Myocyte (in vitro differentiated cells): Measurements from ENCODE around the gene CAMK2D. TPM values are rescaled to one million over a fixed set of nuclear protein-coding genes. Genes with fewer than 3 reads are reported as not detected.

Source experiments
- DNase-seq: peaks from one replicate; pipeline ENCODE4 v3.0.0-alpha.2; 2012; ENCODE audit warnings: low read depth
- total RNA-seq: library from RNA; depleted of rRNA; stranded (reverse); fragments of >200 nt; gene quantifications from 2 replicates; pipeline ENCODE4 v1.2.3, GENCODE V29; 2014

The CAMK2D gene
- total RNA-seq, 1 donor from 2014 or later: 306 TPM

DNA sequence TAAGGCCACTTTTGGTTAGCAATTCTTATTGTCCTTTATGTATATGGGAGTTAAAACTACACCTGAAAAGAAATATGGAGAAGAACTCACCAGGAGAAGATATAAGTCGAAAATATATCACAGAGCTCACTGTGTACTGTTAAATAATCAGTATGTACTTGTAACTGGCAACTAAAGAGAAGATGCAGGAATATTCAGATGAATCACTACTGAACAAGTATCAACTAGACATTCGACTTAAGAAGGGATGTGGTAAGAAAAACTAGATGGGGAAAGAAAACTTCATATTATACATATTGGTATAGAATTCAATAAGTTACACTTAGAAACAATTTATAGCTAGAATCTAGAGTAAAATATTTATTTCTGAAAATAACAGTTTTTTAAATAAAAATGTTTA lies 230.0 kb downstream of the CAMK2D start:
- no peak for DNase-seq

DNA sequence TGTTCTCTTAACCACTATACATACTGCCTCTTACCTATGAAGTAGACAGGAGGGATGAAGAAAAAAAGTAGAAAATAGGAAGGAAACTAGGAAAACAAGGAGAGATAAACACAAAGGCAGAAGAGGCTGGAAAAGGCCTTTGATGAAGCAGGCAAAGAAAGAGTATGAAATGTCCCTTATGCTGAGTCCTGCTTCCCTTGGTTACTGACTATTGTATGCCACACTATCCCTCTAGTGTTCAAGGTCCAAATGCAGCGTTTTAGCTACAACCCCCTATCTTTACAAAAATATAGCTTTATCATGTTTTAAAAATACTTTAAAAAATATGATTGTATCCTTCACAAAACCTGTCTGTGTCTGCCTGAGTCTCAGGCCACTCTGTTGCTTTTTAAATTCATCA lies 233.1 kb downstream of the CAMK2D start:
- no peak for DNase-seq

DNA sequence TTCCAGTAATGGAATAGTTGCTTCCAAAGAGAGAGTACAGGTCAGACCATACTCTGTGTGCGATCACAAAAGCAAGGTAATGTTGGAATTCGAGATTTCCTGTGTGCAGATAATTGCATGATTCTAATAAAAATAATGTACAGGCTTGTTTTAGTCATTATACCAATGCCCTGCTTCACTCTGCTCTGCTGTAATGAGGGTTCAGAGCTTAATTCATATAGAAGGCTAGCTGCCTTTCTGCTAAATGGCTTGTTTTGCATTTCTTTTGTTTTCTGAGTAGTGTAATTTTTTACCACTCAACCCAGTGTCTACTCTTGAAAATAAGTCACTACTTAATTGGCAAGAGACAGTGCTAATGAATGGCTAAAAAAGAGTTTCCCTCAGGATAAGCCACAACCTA lies 236.0 kb downstream of the CAMK2D start:
- no peak for DNase-seq

DNA sequence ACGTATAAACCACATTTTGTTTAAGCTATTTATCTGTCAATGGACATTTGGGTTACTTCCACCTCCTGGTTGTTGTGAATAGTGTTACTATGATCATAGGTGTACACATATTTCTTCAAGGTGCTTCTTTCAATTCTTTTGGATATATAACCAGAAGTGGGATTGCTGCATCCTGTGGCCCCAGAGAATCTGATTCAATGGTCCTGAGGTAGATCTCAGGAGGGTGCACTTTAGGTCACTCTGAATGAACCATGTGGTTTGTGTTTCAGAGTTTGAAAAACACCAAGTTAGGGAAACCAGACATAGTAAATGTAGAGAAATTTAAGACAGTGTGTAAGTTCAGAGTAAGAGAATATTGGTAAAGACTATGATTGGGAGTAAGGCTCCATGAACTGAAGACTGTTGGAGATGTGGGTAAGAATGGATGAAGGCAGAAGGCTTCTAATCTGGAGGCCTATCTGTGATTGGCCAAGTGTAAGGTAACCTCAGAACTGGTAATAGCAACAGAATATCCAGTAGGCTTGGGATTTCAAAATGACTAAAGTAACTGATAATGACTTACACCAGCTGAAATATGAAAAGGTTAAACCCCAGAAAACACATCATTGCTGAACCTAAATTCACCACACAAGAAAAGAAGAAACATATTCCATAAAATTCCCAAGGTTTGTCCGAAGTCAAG lies 236.9 kb downstream of the CAMK2D start:
- no peak for DNase-seq

DNA sequence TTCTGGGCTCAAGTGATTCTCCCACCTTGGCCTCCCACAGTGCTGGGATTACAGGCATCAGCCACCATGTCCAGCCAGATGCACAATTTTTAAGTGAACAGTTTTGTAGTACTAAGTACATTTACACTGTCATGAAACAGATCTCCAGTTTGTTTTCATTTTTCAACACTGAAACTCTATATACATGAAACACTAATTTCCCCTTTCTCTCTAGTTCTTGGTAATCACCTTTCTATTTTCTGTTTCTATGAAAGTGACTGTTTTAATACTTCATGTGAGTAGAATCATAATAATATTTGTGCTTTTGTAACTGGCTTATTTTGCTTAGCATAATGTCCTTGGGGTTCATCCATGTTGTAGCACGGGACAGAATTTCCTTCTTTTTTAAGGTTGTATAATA lies 237.4 kb downstream of the CAMK2D start:
- no peak for DNase-seq

DNA sequence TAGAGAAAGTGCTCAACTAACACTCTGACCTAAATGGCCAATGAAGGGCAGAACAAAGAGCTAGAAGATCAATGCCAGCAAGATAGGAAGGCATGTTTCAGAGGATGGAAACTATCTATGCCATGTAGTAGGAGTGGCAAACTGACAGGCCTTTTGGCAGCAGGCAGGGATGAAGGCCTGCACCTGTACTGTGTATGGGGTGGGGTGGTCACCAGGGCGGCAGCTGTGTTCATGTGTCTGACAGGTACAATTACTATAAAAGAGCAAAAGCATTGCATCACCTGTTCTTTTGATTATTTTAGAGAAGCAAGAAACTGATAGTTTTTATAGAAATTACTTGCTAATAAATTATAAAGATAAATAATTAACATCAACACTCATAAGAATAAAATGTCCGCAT lies 239.1 kb downstream of the CAMK2D start:
- no peak for DNase-seq

DNA sequence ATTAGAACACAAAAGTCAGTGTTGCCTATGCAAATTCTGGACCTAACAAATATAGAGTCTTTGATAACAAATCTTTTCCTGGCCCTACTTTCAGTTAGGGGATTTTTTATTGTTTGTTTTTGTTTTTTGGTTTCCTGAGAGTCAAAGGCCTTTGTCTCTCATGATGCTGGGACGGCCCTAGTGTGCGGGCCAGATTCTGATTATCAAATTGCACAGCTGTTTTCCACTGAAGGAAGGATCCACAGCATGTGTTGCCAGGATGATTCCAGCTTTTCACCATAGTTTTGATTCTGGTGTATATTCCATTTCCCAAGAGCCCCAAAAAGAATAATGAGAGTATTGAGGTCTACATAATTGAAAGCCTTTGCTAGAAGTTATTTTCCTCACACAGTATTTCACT lies 248.2 kb downstream of the CAMK2D start:
- DNase-seq: no peak

DNA sequence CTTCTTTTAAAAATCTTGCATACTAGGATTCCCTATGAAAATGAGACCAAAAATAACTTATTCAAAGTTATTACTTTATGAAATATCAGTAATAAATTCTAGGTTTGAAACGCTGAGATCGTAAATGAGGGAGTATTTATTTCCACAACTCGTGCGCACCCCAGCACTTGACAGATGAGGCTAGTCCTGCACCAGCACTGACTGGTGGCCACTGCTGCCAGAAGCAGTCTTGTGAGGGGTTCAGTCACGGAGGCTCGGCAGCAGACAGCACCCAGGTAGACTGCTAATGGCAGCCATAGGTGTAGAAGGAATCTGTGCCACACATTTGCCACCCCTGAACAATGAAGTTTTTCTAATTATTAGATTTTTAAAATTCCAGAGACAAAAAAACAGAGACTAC lies 248.7 kb downstream of the CAMK2D start:
- DNase-seq: no peak

DNA sequence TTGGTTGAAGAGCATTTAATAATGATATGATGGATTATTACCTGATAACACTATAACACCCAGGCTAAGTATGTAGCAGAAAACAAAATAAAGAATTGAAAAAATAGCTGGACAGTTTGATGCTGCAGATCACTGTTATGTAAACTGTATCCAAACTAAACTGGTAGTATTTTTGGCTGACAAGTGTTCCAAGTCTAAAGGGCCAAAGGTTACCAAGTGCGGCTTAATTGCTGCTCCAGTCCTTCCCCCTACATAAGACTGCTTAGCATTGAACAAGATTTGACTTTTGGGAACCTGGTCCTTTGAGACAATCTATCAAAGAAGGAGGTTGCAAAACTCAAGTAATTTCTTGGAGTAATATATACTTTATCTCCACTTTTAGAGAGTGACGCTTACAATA lies 249.6 kb downstream of the CAMK2D start:
- DNase-seq: no peak

DNA sequence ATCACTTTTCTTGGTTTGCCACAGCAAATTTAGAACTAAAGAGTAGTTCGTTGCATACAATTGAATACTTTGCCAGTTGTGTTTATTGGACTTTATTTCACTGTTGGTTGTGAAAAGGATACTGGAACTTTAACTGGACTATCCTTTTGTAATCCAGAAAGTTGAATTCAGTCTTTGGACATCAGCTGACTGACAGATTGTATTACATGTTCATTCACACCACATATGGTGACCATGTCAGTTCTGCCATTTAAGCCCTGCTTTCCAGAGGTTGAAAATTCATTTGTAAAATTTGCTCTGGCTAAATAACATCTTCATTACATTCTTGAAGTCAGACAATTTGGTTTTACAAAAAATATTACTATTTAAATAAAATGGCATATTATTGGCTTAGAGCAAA lies 251.7 kb downstream of the CAMK2D start:
- no peak for DNase-seq

DNA sequence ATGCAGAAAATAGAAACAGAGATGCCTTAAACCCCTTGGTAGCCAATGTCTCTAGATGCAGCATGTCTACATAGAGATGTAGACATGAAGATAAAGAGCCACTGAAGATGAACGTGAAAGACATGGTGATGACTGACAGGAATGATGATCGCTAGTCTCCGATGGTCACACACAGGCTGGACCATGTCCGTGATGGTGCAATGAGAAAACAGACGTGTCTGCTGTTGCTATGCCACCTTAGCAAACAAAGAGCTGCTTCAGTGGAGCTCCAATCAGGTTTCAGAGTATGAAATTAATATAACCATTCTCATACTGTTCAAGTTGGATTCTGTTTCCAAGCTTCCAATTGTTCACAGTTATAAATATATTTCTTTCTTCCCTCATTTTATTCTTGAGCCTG lies 256.5 kb downstream of the CAMK2D start:
- no peak for DNase-seq

DNA sequence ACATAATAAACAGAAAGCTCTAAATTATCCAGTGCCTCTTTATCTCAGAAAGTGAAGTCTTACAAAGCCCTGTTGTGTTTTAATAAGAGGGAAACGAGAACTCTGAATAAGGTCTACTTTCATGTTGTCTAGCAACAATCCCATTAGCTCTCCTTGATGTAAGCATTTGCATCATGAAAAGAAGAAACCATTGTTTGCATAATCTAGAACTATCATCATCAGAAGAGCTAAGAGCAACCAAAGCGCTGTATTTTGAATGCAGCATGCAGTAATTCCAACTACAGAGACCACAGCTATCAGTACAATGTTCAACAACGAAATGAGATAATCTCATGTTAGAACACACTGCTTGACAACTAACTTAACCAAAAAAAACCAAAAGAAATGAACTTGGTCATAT lies 257.1 kb downstream of the CAMK2D start:
- DNase-seq: no peak

DNA sequence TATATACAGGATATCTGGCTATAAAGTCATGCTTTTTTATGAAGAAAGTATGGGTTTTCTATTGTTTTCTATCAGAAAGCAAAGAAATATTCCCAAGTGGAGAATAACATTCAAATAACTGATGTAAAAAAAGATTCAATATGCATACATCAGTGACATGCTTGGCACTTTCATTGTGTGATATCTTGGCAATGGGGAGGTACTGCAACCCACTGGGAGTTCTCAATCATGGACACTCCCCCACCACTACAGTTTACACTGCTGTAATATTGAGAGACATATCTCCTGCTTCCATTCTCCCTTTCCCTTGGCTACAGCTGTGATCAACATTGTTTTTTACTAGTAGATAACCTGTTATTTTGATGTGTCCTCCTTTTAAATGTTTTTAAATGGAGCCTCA lies 257.8 kb downstream of the CAMK2D start:
- DNase-seq: no peak

DNA sequence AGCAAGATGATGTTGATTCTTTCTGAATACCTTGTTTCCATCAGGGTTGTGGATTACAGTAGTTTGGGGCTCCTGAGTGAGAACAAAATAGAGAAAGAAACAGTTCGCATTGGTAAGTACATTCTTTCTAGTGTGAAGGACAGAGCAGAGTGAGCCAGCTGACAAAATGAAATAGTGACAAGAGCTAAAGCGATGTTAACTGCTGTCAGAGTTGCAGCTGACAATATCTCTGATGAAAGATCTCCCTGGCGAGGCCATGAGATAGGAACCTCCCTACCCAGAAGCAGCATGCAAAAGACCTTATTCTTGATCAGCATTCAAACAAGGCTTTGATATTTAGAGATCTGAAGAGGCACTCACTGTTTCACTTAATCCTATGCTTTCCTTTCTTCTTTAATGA lies 258.6 kb downstream of the CAMK2D start:
- no peak for DNase-seq

DNA sequence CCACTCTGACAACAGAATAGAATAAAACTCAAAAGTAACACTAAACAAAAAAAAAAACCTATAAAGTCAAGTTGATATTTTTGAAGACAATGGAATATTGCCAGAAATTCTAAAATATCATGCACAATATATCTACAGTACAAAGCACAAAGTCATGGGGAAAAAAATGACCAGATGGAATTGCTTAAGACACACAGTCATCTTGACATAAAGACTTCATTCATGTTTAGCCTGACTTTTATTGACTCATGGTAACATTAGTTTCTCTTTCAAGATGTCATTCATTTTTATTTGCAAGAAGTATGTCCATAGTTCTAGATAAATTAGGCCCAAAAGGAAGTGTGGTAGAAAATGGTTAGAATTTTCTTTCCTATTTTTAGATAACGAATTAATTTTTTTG lies 259.1 kb downstream of the CAMK2D start:
- DNase-seq: no peak

DNA sequence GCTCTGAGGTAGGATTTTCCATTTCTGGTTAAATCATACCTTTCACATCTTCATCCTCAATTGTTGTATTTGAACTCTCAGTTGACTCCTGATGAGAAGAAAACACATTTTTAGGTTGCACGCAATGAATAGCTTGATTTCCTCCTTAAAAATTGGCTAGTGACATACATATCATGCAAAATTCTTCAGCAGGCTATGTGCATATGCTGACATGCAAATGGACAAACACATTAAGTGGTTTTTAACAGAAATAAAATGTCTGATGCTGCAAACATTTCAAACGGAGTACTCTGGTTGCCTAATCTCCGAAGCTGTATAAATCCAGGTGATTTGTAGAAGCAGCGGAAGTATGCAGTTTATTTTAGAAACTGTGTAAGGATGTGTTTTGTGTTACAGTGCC lies 261.1 kb downstream of the CAMK2D start:
- DNase-seq: no peak

DNA sequence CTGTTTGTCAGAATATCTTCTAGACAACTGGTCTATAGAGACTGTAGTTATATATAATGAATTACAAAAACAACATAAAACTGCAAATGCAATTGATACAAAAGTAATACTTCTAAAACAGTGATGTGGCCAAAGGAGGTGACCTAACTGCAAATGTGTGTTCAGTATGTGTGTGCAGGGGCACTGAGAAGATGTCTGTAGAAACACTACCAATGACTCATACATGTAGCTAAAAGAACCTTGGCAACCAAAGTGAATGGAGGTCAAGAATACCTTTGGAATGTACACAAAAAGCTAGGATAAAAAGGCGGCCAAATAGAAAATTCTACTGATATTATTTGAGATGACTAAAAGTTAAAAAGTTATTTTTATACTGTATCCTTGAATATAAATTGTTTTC lies 261.8 kb downstream of the CAMK2D start:
- peak; percentile 24 for DNase-seq

DNA sequence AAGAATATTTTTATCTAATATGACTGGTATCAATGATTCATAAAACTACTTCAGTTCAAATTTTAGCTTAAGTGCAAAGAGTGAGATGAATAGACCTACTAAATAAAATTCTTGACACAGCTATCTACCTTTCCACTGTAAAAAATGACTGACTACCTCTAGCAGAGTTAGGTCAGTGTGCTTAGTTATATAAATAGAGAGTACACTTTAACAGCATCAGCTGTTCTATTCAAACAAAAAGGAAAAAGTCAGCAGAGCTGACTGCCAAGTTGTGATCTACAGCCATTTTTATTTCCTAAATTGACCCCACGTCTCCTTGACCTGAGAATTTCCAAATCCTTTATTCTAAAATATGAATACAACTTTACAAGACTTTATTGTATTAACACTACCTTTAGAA lies 262.4 kb downstream of the CAMK2D start:
- peak; percentile 50 for DNase-seq

DNA sequence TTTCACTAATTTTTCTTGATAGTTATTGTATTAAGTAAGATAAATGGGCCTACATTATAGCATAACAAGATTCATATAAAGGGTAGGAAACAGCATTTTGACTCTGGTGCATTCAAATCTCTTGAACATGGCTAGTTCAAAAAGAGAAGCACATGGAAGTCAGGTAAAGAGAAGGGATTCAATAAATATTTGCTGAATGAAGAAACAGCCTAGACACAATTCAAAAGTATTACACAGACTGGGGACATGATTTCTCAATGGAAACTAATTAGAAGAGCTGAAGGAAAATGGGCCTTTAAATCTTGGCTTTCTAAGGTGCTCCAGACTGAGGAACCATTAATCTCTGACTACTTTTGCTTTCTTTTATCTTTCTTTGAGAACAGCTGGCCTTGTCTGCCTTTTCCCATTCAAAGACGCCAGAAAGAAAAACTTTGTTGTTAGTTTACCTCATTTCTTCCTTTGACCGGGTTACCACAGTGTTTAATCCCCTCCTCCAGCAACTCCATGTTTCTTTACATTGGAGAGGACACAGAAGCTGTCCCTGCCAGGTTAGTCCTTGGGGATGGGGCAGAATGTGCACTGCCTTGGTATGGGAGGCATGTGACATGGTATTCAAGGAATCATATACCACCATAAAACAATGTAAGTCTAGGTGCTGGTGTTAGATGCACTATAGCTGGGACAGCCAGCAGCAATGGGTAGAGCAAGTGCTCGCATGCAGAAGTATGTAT lies 264.2 kb downstream of the CAMK2D start:
- no peak for DNase-seq

DNA sequence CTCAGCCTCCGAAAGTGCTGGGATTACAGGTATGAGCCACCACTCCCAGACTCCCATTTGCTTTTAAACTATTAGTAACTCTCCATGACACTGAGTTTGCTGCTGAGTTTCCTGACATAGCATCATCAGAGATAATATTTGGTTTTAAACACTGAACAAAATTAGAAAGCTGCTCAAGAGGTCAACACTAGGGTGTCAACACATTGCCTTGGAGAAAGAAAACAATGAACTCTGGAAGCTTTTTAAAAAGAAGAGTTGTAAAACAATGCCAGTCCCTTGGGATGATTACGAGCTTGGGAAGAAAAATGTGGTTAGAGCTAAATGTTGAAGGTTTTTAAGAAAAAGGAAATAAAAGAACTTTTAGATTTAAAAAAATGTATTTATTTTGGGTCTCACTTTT lies 264.8 kb downstream of the CAMK2D start:
- peak; percentile 57 for DNase-seq

DNA sequence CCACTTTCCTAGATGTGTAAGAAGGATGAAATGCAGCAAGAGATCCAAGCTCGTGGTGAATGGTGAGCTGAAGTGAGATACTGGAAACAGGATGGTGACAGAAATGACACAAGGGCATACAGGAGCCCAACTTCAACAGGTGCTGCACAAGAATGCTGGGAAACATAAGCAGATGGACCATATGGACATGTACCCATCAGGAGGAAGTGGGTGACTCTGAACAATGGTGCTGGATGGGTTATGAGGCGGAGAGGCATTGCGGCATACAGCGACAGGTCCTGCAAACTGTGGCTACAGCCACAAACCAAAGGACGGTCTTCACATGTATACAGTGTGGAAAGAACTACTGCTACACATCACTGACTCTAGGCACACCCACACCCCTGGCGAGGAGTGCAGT lies 265.7 kb downstream of the CAMK2D start:
- no peak for DNase-seq

DNA sequence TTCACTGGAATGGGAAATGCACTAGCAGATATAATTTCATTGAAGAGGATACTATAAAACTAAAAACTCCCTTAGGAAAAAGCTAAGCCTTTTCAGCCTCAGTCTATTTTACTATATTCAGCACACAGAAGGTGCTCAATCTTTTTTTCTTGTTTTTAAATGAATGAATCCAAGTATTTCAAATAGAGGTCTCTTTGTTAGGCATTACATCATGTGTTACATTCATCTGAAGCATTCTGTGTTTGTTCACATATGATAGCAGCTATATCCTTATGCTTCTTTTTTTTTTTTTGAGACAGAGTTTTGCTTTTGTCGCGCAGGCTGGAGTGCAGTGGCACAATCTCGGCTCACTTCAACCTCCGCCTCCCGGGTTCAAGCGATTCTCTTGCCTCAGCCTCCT lies 278.4 kb downstream of the CAMK2D start:
- no peak for DNase-seq

DNA sequence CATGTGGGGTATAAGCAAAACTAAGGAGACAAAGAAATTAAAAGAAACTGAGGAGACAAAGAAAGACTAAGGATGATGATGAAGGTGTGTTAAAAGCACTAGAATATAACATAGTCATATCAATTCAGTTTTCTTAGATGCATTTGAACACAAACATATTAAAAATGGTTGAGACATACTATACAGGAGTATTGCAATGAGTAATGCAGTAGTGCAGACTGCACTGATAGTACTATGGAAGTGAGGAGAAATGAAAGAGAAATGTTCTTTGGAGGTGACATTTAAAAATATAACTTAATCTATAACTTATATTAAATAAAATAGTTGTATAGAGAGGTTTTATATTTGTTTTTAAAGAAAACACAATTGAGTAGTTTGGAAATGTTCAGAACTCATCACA lies 279.2 kb downstream of the CAMK2D start:
- no peak for DNase-seq
